Measurements from ENCODE around the gene CINP. TPM values are rescaled to one million over a fixed set of nuclear protein-coding genes. Genes with fewer than 3 reads are reported as not detected.

Gene CINP
- total and polyA plus RNA-seq, 4 donors, result 25.1 to 34.6 (median 30.2) TPM

DNA sequence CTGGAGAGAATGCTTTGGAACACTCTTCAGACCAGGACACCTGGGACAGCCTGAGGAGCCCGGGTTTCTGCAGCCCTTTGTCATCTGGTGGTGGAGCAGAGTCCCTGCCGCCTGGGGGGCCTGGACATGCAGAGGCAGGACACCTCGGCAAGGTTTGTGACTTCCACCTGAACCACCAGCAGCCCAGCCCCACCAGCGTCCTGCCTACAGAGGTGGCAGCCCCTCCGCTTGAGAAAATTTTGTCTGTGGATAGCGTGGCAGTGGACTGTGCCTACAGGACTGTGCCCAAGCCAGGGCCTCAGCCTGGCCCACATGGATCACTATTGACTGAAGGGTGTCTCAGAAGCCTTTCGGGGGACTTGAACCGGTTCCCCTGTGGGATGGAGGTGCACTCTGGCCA lies 21.1 kb downstream of the CINP start:
- whole genome bisulfite sequencing, result 96% methylated on average over 8 of the region's 8 CpGs

More for the DNA sequence above, 21.1 kb downstream of the CINP start:
- DNase-seq (ENCODE audit: low spot score), result no peak
- Histone ChIP-seq H3K4me1 (ENCODE audit: control insufficient read depth in 4 of 4, insufficient read depth in 4 of 4, low read length in 3 of 4) (no peaks in the 10 kb centered on the region), H3K36me3 (ENCODE audit: control insufficient read depth in 4 of 4, insufficient read depth in 3 of 4, low read depth in 1 of 4, low read length in 3 of 4) (peaks cover 13 to 49% (median 25%) of the 10 kb centered on the region in 4 donors), H3K27me3 (ENCODE audit: control insufficient read depth in 4 of 4, insufficient read depth in 4 of 4, low read length in 3 of 4) (no peaks in the 10 kb centered on the region), H3K4me3 (ENCODE audit: low read depth in 1 of 3, low read length in 3 of 3) (no peak overlapping the region), H3K27ac (ENCODE audit: low read depth in 1 of 2, low read length in 2 of 2) (no peak overlapping the region), H3K9me3 (ENCODE audit: control insufficient read depth in 4 of 4, low read length in 3 of 4) (no peaks in the 10 kb centered on the region), H3K9ac (ENCODE audit: low read depth in 1 of 2, low read length in 2 of 2) (no peak overlapping the region)
- no peak for TF ChIP-seq RAD21 (IDR thresholded peaks at IDR 0.05)
- TF ChIP-seq RXRA (IDR thresholded peaks at IDR 0.05), result no peak
- TF ChIP-seq SP1 (IDR thresholded peaks at IDR 0.05), result no peak
- TF ChIP-seq, protein P1, sequence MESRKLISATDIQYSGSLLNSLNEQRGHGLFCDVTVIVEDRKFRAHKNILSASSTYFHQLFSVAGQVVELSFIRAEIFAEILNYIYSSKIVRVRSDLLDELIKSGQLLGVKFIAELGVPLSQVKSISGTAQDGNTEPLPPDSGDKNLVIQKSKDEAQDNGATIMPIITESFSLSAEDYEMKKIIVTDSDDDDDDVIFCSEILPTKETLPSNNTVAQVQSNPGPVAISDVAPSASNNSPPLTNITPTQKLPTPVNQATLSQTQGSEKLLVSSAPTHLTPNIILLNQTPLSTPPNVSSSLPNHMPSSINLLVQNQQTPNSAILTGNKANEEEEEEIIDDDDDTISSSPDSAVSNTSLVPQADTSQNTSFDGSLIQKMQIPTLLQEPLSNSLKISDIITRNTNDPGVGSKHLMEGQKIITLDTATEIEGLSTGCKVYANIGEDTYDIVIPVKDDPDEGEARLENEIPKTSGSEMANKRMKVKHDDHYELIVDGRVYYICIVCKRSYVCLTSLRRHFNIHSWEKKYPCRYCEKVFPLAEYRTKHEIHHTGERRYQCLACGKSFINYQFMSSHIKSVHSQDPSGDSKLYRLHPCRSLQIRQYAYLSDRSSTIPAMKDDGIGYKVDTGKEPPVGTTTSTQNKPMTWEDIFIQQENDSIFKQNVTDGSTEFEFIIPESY (IDR thresholded peaks at IDR 0.05), result no peak
- no peak for TF ChIP-seq YY1 (IDR thresholded peaks at IDR 0.05)
- TF ChIP-seq, protein P2, sequence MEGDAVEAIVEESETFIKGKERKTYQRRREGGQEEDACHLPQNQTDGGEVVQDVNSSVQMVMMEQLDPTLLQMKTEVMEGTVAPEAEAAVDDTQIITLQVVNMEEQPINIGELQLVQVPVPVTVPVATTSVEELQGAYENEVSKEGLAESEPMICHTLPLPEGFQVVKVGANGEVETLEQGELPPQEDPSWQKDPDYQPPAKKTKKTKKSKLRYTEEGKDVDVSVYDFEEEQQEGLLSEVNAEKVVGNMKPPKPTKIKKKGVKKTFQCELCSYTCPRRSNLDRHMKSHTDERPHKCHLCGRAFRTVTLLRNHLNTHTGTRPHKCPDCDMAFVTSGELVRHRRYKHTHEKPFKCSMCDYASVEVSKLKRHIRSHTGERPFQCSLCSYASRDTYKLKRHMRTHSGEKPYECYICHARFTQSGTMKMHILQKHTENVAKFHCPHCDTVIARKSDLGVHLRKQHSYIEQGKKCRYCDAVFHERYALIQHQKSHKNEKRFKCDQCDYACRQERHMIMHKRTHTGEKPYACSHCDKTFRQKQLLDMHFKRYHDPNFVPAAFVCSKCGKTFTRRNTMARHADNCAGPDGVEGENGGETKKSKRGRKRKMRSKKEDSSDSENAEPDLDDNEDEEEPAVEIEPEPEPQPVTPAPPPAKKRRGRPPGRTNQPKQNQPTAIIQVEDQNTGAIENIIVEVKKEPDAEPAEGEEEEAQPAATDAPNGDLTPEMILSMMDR (IDR thresholded peaks at IDR 0.05; ENCODE audit: low read depth, low read length, missing input control), result no peak
- no peak for TF ChIP-seq JUND (IDR thresholded peaks at IDR 0.05)
- no peak for TF ChIP-seq NR2F2 (IDR thresholded peaks at IDR 0.05)
- TF ChIP-seq, protein P3, sequence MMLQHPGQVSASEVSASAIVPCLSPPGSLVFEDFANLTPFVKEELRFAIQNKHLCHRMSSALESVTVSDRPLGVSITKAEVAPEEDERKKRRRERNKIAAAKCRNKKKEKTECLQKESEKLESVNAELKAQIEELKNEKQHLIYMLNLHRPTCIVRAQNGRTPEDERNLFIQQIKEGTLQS (IDR thresholded peaks at IDR 0.05), result no peak
- TF ChIP-seq GABPA (IDR thresholded peaks at IDR 0.05 in 1 of 2, conservative IDR thresholded peaks at IDR 0.05 in 1 of 2), result no peak
- TF ChIP-seq, protein P4, sequence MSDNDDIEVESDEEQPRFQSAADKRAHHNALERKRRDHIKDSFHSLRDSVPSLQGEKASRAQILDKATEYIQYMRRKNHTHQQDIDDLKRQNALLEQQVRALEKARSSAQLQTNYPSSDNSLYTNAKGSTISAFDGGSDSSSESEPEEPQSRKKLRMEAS (IDR thresholded peaks at IDR 0.05), result no peak
- no peak for TF ChIP-seq TAF1 (conservative IDR thresholded peaks at IDR 0.05)
- TF ChIP-seq HNF4G (IDR thresholded peaks at IDR 0.05), result no peak
- no peak for TF ChIP-seq EGR1 (IDR thresholded peaks at IDR 0.05; ENCODE audit: low read depth in 2 of 2)
- TF ChIP-seq, protein P5, sequence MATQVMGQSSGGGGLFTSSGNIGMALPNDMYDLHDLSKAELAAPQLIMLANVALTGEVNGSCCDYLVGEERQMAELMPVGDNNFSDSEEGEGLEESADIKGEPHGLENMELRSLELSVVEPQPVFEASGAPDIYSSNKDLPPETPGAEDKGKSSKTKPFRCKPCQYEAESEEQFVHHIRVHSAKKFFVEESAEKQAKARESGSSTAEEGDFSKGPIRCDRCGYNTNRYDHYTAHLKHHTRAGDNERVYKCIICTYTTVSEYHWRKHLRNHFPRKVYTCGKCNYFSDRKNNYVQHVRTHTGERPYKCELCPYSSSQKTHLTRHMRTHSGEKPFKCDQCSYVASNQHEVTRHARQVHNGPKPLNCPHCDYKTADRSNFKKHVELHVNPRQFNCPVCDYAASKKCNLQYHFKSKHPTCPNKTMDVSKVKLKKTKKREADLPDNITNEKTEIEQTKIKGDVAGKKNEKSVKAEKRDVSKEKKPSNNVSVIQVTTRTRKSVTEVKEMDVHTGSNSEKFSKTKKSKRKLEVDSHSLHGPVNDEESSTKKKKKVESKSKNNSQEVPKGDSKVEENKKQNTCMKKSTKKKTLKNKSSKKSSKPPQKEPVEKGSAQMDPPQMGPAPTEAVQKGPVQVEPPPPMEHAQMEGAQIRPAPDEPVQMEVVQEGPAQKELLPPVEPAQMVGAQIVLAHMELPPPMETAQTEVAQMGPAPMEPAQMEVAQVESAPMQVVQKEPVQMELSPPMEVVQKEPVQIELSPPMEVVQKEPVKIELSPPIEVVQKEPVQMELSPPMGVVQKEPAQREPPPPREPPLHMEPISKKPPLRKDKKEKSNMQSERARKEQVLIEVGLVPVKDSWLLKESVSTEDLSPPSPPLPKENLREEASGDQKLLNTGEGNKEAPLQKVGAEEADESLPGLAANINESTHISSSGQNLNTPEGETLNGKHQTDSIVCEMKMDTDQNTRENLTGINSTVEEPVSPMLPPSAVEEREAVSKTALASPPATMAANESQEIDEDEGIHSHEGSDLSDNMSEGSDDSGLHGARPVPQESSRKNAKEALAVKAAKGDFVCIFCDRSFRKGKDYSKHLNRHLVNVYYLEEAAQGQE (IDR thresholded peaks at IDR 0.05), result no peak
- no peak for TF ChIP-seq HNF4A (conservative IDR thresholded peaks at IDR 0.05)
- no peak for TF ChIP-seq FOXA1 (IDR thresholded peaks at IDR 0.05)
- TF ChIP-seq FOXA2 (IDR thresholded peaks at IDR 0.05), result no peak

Data from liver (tissue), 9 donors.